Measurements from ENCODE around the gene FAM217A. TPM values are rescaled to one million over a fixed set of nuclear protein-coding genes. Genes with fewer than 3 reads are reported as not detected.
"Not testable (repeated sequence)": the region's sequence is repeated elsewhere in the genome, so short reads cannot be mapped to it uniquely, and the experiment has no call there.

The FAM217A gene
- total RNA-seq, 1 donor from 2014 or later: not detected

GRCh38 chr6:4103929-4104328 is 25.0 kb upstream of the FAM217A start:
- H3K4me3 Mint-ChIP-seq: no peak overlapping the region
- H3K27me3 Mint-ChIP-seq: peaks cover 24% of the 10 kb centered on the region
- no peaks in the 10 kb centered on the region for H3K4me1 Mint-ChIP-seq
- no peak for DNase-seq
- H3K9me3 Mint-ChIP-seq: no peaks in the 10 kb centered on the region
- H3K36me3 Mint-ChIP-seq (ENCODE audit: low read depth): no peaks in the 10 kb centered on the region
- intact Hi-C loops (cut with micrococcal nuclease): no loop called here
- H3K27ac Mint-ChIP-seq: no peak overlapping the region

DNA sequence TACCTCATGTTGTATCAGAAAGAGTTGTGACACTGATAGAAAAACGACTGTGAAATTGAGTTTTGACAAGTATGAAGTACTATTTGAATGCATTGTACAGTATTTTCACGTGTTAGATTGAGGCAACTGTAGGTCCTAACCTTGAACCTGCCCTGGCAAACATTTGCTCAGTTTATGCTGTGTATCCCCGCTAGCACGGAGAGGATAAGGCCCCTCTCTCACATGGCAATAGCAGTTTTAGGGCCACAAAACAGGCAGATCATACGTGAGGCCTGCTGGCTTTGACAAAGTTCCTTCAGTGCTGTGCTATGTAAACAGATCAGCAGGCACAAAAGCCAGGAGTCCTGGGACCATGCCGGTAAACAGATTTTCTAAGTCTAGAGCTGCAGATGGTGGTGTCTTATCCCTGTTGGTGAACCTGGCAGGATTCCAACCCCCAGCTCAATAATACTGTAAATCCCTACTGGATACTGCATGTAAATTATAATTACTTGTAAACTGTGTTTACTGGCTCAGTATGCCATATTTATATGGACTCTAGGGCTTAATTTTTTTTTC is 23.8 kb upstream of the FAM217A start:
- H3K4me3 Mint-ChIP-seq: no peak overlapping the region
- peaks cover 17% of the 10 kb centered on the region for H3K27me3 Mint-ChIP-seq
- H3K36me3 Mint-ChIP-seq (ENCODE audit: low read depth): no peaks in the 10 kb centered on the region
- H3K4me1 Mint-ChIP-seq: no peaks in the 10 kb centered on the region
- H3K27ac Mint-ChIP-seq: no peak overlapping the region
- DNase-seq: no peak
- no peaks in the 10 kb centered on the region for H3K9me3 Mint-ChIP-seq
- intact Hi-C loops (cut with micrococcal nuclease): no loop called here

GRCh38 chr6:4101298-4101697 is 22.4 kb upstream of the FAM217A start:
- Mint-ChIP-seq H3K4me1 (no peaks in the 10 kb centered on the region), H3K36me3 (ENCODE audit: low read depth) (no peaks in the 10 kb centered on the region), H3K27ac (no peak overlapping the region), H3K27me3 (peaks cover 10% of the 10 kb centered on the region), H3K4me3 (no peak overlapping the region), H3K9me3 (no peaks in the 10 kb centered on the region)
- intact Hi-C loops (cut with micrococcal nuclease): no loop called here
- DNase-seq: no peak

DNA sequence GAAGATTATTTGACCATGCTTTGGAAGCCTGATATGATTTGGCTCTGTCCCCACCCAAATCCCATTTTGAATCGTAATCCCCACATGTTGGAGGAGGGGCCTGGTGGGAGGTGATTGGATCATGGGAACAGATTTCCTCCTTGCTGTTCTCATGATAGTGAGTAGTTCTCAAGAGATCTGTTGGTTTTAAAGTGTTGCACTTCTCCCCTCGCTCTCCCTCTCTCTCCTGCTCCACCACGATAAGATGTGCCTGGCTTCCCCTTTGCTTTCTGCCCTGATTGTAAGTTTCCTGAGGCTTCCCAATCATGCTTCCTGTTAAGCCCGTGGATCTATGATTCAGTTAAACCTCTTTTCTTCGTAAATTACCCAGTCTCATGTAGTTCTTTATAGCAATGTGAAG is 21.7 kb upstream of the FAM217A start:
- intact Hi-C loops (cut with micrococcal nuclease): no loop called here
- H3K4me1 Mint-ChIP-seq: no peaks in the 10 kb centered on the region
- no peak overlapping the region for H3K27ac Mint-ChIP-seq
- H3K36me3 Mint-ChIP-seq (ENCODE audit: low read depth): no peaks in the 10 kb centered on the region
- no peak overlapping the region for H3K4me3 Mint-ChIP-seq
- no peaks in the 10 kb centered on the region for H3K9me3 Mint-ChIP-seq
- peaks cover 4% of the 10 kb centered on the region for H3K27me3 Mint-ChIP-seq
- no peak for DNase-seq

GRCh38 chr6:4093288-4093687 is 14.4 kb upstream of the FAM217A start:
- no peak for DNase-seq
- no peak overlapping the region for H3K27ac Mint-ChIP-seq
- H3K9me3 Mint-ChIP-seq: no peaks in the 10 kb centered on the region
- peaks cover 3% of the 10 kb centered on the region for H3K27me3 Mint-ChIP-seq
- no peaks in the 10 kb centered on the region for H3K36me3 Mint-ChIP-seq (ENCODE audit: low read depth)
- no peak overlapping the region for H3K4me3 Mint-ChIP-seq
- intact Hi-C loops (cut with micrococcal nuclease): no loop called here
- no peaks in the 10 kb centered on the region for H3K4me1 Mint-ChIP-seq

GRCh38 chr6:4091941-4092340 is 13.0 kb upstream of the FAM217A start:
- H3K27me3 Mint-ChIP-seq: peaks cover 3% of the 10 kb centered on the region
- H3K27ac Mint-ChIP-seq: no peak overlapping the region
- H3K9me3 Mint-ChIP-seq: no peaks in the 10 kb centered on the region
- H3K36me3 Mint-ChIP-seq (ENCODE audit: low read depth): no peaks in the 10 kb centered on the region
- H3K4me1 Mint-ChIP-seq: no peaks in the 10 kb centered on the region
- DNase-seq: no peak
- intact Hi-C loops (cut with micrococcal nuclease): no loop called here
- no peak overlapping the region for H3K4me3 Mint-ChIP-seq

- H3K4me3 Mint-ChIP-seq; H3K27ac Mint-ChIP-seq; H3K9me3 Mint-ChIP-seq; H3K4me1 Mint-ChIP-seq; intact Hi-C loops (cut with micrococcal nuclease); H3K27me3 Mint-ChIP-seq; DNase-seq; H3K36me3 Mint-ChIP-seq (ENCODE audit: low read depth): not testable (repeated sequence)
Measured at GRCh38 chr6:4090043-4090442, 11.1 kb upstream of the FAM217A start.

DNA sequence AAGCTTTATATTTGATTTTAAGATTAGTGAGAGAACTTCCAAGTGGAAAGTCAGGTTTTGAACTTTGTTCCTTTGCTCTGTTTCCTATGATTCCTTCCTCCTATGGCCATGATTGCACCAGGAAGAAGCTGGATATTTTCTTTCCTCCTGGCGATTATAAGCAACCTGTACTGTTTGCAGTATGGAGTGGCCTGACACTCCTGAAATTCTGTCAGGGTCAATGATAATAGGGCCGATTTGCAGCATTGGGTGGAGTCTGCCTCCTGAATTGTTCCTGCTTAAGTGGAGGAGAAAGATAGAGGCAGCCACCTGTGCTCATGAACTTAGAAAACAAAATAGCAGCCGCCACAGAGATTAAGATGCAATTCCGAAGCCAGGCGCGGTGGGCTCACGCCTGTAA is 9.8 kb upstream of the FAM217A start:
- intact Hi-C loops (cut with micrococcal nuclease): no loop called here
- H3K9me3 Mint-ChIP-seq: no peaks in the 10 kb centered on the region

GRCh38 chr6:4085332-4085700 is 6.4 kb upstream of the FAM217A start:
- no peaks in the 10 kb centered on the region for H3K36me3 Mint-ChIP-seq (ENCODE audit: low read depth)
- no peak overlapping the region for H3K4me3 Mint-ChIP-seq
- H3K27ac Mint-ChIP-seq: no peak overlapping the region
- no peaks in the 10 kb centered on the region for H3K9me3 Mint-ChIP-seq
- DNase-seq: no peak
- H3K4me1 Mint-ChIP-seq: no peaks in the 10 kb centered on the region
- peaks cover 4% of the 10 kb centered on the region for H3K27me3 Mint-ChIP-seq
- intact Hi-C loops (cut with micrococcal nuclease): no loop called here

More for the DNA sequence above, 9.8 kb upstream of the FAM217A start:
- H3K27ac Mint-ChIP-seq: no peak overlapping the region
- H3K36me3 Mint-ChIP-seq (ENCODE audit: low read depth): no peaks in the 10 kb centered on the region
- no peak for DNase-seq
- H3K4me1 Mint-ChIP-seq: no peaks in the 10 kb centered on the region
- peaks cover 3% of the 10 kb centered on the region for H3K27me3 Mint-ChIP-seq
- H3K4me3 Mint-ChIP-seq: no peak overlapping the region

GRCh38 chr6:4084444-4085331 is 5.8 kb upstream of the FAM217A start:
- Mint-ChIP-seq H3K27me3 (peaks cover 8% of the 10 kb centered on the region), H3K27ac (no peak overlapping the region), H3K4me1 (no peaks in the 10 kb centered on the region), H3K9me3 (no peaks in the 10 kb centered on the region), H3K36me3 (ENCODE audit: low read depth) (no peaks in the 10 kb centered on the region), H3K4me3 (no peak overlapping the region)
- intact Hi-C loops (cut with micrococcal nuclease): no loop called here
- no peak for DNase-seq

DNA sequence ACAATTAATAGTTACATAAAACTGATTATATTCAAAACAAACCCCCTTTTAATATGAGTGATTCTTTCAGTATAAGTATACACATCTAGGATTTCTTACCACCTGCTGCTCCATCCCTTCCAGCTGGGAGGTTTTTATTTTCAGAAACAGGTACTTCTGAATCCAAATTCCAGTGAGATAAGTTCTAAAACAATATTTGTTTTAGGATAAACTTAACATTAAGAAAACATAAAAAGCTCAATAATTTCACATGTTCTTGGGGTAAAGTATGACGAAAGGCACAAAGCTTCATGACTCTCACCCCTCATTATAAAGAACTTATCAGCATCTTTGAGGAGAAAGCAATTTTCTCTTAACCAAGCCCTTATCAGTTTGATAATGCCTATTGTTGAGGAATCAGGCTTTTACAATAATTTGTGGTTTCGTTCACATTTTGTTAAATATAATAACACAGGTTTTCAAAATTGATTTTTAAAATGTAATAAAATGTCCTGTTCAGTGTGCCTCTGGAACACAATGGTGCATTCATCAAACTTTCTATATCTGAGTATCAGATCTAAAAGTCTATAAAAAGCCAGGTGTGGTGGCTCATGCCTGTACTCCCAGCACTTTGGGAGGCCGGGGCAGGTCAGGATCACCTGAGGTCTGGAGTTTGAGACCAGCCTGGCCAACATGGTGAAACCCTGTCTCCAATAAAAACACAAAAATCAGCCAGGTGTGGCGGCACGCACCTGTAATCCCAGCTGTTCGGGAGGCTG is 4.3 kb downstream of the FAM217A start:
- Mint-ChIP-seq H3K36me3 (ENCODE audit: low read depth) (no peaks in the 10 kb centered on the region), H3K4me1 (no peaks in the 10 kb centered on the region), H3K9me3 (no peaks in the 10 kb centered on the region), H3K27me3 (peaks cover 12% of the 10 kb centered on the region), H3K27ac (no peak overlapping the region), H3K4me3 (no peak overlapping the region)
- DNase-seq: no peak
- intact Hi-C loops (cut with micrococcal nuclease): no loop called here

DNA sequence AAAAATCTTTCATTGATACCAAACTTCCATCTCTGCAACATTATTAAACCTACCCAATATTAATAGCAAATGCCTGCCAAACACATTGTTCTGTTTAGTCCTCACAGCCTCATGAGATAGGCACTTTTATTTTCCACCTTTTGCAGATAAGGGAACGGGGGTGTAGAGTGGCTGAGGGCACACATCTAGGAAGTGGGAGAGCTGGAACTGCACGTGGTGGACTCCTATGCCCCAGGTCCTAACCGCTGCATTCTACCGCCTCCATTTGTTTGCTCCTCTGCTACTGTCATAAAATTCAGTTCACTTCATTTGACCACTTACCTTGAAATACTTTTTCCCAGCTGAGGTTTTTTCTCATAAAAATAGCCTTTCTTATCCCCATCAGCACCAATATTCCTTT is 7.6 kb downstream of the FAM217A start:
- H3K4me3 Mint-ChIP-seq: no peak overlapping the region
- H3K4me1 Mint-ChIP-seq: no peaks in the 10 kb centered on the region
- H3K27me3 Mint-ChIP-seq: peaks cover 6% of the 10 kb centered on the region
- no peaks in the 10 kb centered on the region for H3K9me3 Mint-ChIP-seq
- no peak for DNase-seq
- H3K27ac Mint-ChIP-seq: no peak overlapping the region
- intact Hi-C loops (cut with micrococcal nuclease): no loop called here
- no peaks in the 10 kb centered on the region for H3K36me3 Mint-ChIP-seq (ENCODE audit: low read depth)

- Mint-ChIP-seq H3K9me3 (no peaks in the 10 kb centered on the region), H3K27me3 (peaks cover 6% of the 10 kb centered on the region), H3K4me3 (no peak overlapping the region), H3K36me3 (ENCODE audit: low read depth) (peaks cover 17% of the 10 kb centered on the region), H3K4me1 (no peaks in the 10 kb centered on the region), H3K27ac (no peak overlapping the region)
- intact Hi-C loops (cut with micrococcal nuclease): no loop called here
- peak; percentile 41 for DNase-seq
Measured at GRCh38 chr6:4069199-4069598, 9.7 kb downstream of the FAM217A start.

- Mint-ChIP-seq H3K27me3 (peaks cover 6% of the 10 kb centered on the region), H3K9me3 (no peaks in the 10 kb centered on the region), H3K4me3 (no peak overlapping the region), H3K36me3 (ENCODE audit: low read depth) (peaks cover 28% of the 10 kb centered on the region), H3K4me1 (peaks cover 2% of the 10 kb centered on the region), H3K27ac (no peak overlapping the region)
- peak; percentile 23 for DNase-seq
- intact Hi-C loops (cut with micrococcal nuclease): no loop called here
Measured at GRCh38 chr6:4067673-4068072, 11.3 kb downstream of the FAM217A start.
